Endothelial cell of umbilical vein (primary cell): Measurements from ENCODE around the gene AP1M1. TPM values are rescaled to one million over a fixed set of nuclear protein-coding genes. Genes with fewer than 3 reads are reported as not detected.

Experiments used
- BruUV-seq: library from RNA; stranded (reverse); fragments of 400-500 nt; replicated peaks from 2 replicates; lab custom pipeline; 2021; lab: Mats Ljungman, UMichigan
- CTCF ChIA-PET: fragments of 300-600, 350-600 bp; sonication (Branson Sonifier 250); formaldehyde crosslinking; loops from one replicate; lab custom pipeline; 2021; ENCODE audit warnings: antibody characterized with exemption, inconsistent platforms; lab: Charles Lee
- POLR2A ChIA-PET: fragments of 300-600, 350-600 bp; sonication (Branson Sonifier 250); formaldehyde crosslinking; loops from one replicate; lab custom pipeline; 2021; ENCODE audit warnings: antibody characterized with exemption, inconsistent platforms; lab: Charles Lee
- DNase-seq: peaks from one replicate; pipeline ENCODE4 v3.0.0-alpha.2; 2011; ENCODE audit warnings: low read depth, low spot score
- FAIRE-seq: peaks from 2 replicates; lab custom pipeline; 2011; peaks lifted over from hg19 to GRCh38; lab: Jason Lieb, UNC
- H2AFZ ChIP-seq: 2 replicates; pipeline ENCODE4 v1.6.0; 2012; ENCODE audit warnings: low read depth, low read length, control low read depth, inconsistent platforms
- H3K27ac ChIP-seq: 2 replicates; pipeline ENCODE4 v1.5.1; 2011; ENCODE audit warnings: low read depth, mild to moderate bottlenecking, control low read depth, low read length, moderate library complexity; ENCODE audit not compliant: insufficient read depth
- H3K27me3 ChIP-seq, 2 experiments: 2 replicates each; pipeline versions ENCODE4 v1.6.0 to v1.6.1; 2011; ENCODE audit warnings: low read length in 2 of 2, mixed read lengths in 1 of 2; ENCODE audit not compliant: control insufficient read depth in 2 of 2, insufficient read depth in 2 of 2
- H3K36me3 ChIP-seq, 2 experiments: 2 replicates in 1 of 2; 3 replicates in 1 of 2; pipeline ENCODE4 v1.5.1; 2011; ENCODE audit warnings: low read length in 2 of 2, mild to moderate bottlenecking in 1 of 2, moderate library complexity in 1 of 2; ENCODE audit not compliant: control insufficient read depth in 2 of 2, insufficient read depth in 2 of 2; ENCODE audit errors: extremely low read depth in 1 of 2
- H3K4me1 ChIP-seq: 3 replicates; pipeline ENCODE4 v1.5.1; 2011; ENCODE audit warnings: mild to moderate bottlenecking, low read length; ENCODE audit not compliant: control insufficient read depth, insufficient read depth; ENCODE audit errors: extremely low read depth
- H3K4me2 ChIP-seq: 2 replicates; pipeline ENCODE4 v1.6.1; 2011; ENCODE audit warnings: low read length, control low read depth, mixed read lengths; ENCODE audit not compliant: insufficient read depth
- H3K4me3 ChIP-seq, 3 experiments: fragments of 200-600 bp in 1 of 3; sonication (generic), shearing (Covaris generic) in 1 of 3; replicated peaks in 1 of 3; 2 replicates each; pipeline ENCODE4 v1.5.1; 2011 to 2016; ENCODE audit warnings: control low read depth in 3 of 3, low read length in 3 of 3, mild to moderate bottlenecking in 2 of 3, inconsistent platforms in 1 of 3, low read depth in 1 of 3, moderate library complexity in 1 of 3; ENCODE audit not compliant: insufficient read depth in 1 of 3
- H3K79me2 ChIP-seq: 2 replicates; pipeline ENCODE4 v1.6.0; 2012; ENCODE audit warnings: low read length, inconsistent platforms; ENCODE audit not compliant: control insufficient read depth, insufficient read depth
- H3K9ac ChIP-seq: replicated peaks from 2 replicates; pipeline ENCODE3; 2011; ENCODE audit warnings: low read length, control low read depth; ENCODE audit not compliant: insufficient read depth; ENCODE audit errors: extremely low read depth
- H3K9me1 ChIP-seq: replicated peaks from 3 replicates; pipeline ENCODE4 v1.6.0; 2011; ENCODE audit warnings: mild to moderate bottlenecking, low read length; ENCODE audit not compliant: control insufficient read depth, insufficient read depth; ENCODE audit errors: extremely low read depth
- H3K9me3 ChIP-seq: replicated peaks from 2 replicates; pipeline ENCODE4 v1.5.1; 2012; ENCODE audit warnings: low read length, inconsistent platforms; ENCODE audit not compliant: control insufficient read depth, insufficient read depth
- H4K20me1 ChIP-seq: replicated peaks from 2 replicates; pipeline ENCODE3; 2011; ENCODE audit warnings: mild to moderate bottlenecking, low read length; ENCODE audit not compliant: control insufficient read depth, insufficient read depth; ENCODE audit errors: extremely low read depth
- EZH2 ChIP-seq: IDR thresholded peaks from 2 replicates; pipeline ENCODE4 v1.6.1; 2012; ENCODE audit warnings: borderline replicate concordance, low read depth, mild to moderate bottlenecking, moderate library complexity, low read length, inconsistent platforms; ENCODE audit not compliant: severe bottlenecking
- FOS ChIP-seq: IDR thresholded peaks from 2 replicates; pipeline ENCODE4 v1.6.1; 2011; ENCODE audit warnings: mild to moderate bottlenecking, low read length, moderate library complexity, borderline replicate concordance; ENCODE audit not compliant: insufficient read depth
- GATA2 ChIP-seq: IDR thresholded peaks from 2 replicates; pipeline ENCODE4 v1.7.0; 2011; ENCODE audit warnings: low read depth, mild to moderate bottlenecking, moderate library complexity, mixed read lengths, low read length; ENCODE audit not compliant: insufficient read length, insufficient read depth
- JUN ChIP-seq: IDR thresholded peaks from 2 replicates; pipeline ENCODE4 v1.6.1; 2011; ENCODE audit warnings: borderline replicate concordance, low read depth; ENCODE audit not compliant: insufficient read length, insufficient read depth
- MYC ChIP-seq: IDR thresholded peaks from one replicate; pipeline ENCODE4 v1.6.1; 2011; ENCODE audit warnings: mild to moderate bottlenecking, low read depth, low read length
- POLR2A ChIP-seq: IDR thresholded peaks from 2 replicates; pipeline ENCODE4 v1.6.1; 2012; ENCODE audit warnings: low read depth, mild to moderate bottlenecking, control low read depth, low read length
- POLR2AphosphoS5 ChIP-seq: IDR thresholded peaks from 2 replicates; pipeline ENCODE4 v1.6.1; 2012; ENCODE audit warnings: low read depth, mild to moderate bottlenecking, control low read depth, low read length, moderate library complexity; ENCODE audit not compliant: insufficient read depth
- dilution Hi-C: fragments of 300-500 bp; cut with MboI; formaldehyde crosslinking; loops from one replicate; pipeline ENCODE4 v1.15.0; 2019; ENCODE audit warnings: low sequenced_read_pairs; ENCODE audit not compliant: extremely low pct_ligation_motif_present
- intact Hi-C: fragments of 100-400 bp; cut with micrococcal nuclease; formaldehyde crosslinking; loops from one replicate; pipeline ENCODE4 v1.10.0; 2022
- polyA plus RNA-seq, 4 experiments: library from polyadenylated mRNA; depleted of rRNA in 3 of 4; stranded (reverse) in 3 of 4; unstranded in 1 of 4; fragments of >200 nt; gene quantifications; 2 replicates each; pipeline versions ENCODE4 v1.2.1 to v1.2.3, GENCODE V29; 2011 to 2012; ENCODE audit warnings: missing spikeins in 1 of 4
- total RNA-seq: library from RNA; stranded (reverse); gene quantifications from 2 replicates; pipeline ENCODE4 v1.2.3, GENCODE V29; 2021
- TF ChIP-seq, protein P1 (sequence below), 2 donors: IDR thresholded peaks; 1 replicate in 1 of 2; 2 replicates in 1 of 2; pipeline ENCODE4 v1.5.1; 2011; ENCODE audit warnings: low read length in 2 of 2, mild to moderate bottlenecking in 2 of 2, moderate library complexity in 2 of 2, control low read depth in 1 of 2, inconsistent platforms in 1 of 2, low read depth in 1 of 2; ENCODE audit not compliant: insufficient read depth in 1 of 2; ENCODE audit errors: extremely low read depth in 1 of 2
- TF ChIP-seq, protein P2 (sequence below): IDR thresholded peaks from 2 replicates; pipeline ENCODE4 v1.6.1; 2011; ENCODE audit not compliant: insufficient read depth, insufficient read length

Gene AP1M1
- total and polyA plus RNA-seq, 2 donors (not counting 3 experiments of a cell fraction or from before 2014, with no cell fraction given), result 99.3 to 129 TPM

DNA sequence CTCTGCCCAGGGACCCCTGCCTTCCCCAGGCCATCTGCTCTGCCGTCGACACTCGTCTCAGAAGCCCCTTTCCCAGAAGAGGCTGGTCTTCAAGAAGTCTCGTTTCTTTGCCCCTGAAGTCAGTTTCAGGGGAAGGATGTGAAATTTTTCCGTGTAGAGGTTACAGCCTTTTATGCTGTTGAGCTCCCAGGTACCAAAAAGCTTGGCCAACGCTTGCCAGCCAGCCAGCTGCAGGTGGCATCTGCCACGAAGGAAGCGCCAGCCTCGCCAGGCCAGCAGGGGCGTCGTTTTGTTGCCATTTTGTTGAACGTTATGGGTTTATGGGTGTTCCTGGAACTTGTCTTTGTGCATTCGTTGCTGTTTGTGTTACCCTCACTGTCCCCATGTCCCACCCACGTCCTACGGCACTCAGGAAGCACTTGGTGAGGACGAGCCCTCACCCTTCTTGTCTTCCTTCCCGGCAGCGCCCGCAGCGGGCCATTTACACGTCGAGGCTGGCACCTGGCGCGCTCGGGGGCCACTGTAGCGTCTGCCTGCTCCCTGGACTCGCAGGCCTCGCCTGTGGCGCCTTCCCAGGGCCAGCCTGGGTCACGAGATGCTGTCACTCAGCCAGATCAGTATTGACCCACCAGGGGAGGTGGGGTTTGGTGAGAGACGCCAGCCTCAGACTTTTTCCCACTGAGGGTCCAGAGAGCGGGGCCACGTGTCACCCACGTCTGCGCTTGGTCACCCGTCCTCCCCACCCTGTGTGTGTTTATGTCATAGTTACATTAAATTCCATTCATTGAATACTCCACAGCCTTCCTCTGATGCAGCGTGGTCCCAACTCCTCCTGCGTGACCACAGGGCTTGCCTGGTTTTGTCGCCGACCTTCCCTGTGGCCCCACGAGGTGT, 37.1 kb downstream of the AP1M1 start:
- TF ChIP-seq MYC (no peak), GATA2 (no peak), POLR2A (no peak), EZH2 (no peak), FOS (no peak), POLR2AphosphoS5 (no peak), JUN (no peak)
- TF ChIP-seq, protein P1, sequence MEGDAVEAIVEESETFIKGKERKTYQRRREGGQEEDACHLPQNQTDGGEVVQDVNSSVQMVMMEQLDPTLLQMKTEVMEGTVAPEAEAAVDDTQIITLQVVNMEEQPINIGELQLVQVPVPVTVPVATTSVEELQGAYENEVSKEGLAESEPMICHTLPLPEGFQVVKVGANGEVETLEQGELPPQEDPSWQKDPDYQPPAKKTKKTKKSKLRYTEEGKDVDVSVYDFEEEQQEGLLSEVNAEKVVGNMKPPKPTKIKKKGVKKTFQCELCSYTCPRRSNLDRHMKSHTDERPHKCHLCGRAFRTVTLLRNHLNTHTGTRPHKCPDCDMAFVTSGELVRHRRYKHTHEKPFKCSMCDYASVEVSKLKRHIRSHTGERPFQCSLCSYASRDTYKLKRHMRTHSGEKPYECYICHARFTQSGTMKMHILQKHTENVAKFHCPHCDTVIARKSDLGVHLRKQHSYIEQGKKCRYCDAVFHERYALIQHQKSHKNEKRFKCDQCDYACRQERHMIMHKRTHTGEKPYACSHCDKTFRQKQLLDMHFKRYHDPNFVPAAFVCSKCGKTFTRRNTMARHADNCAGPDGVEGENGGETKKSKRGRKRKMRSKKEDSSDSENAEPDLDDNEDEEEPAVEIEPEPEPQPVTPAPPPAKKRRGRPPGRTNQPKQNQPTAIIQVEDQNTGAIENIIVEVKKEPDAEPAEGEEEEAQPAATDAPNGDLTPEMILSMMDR (IDR thresholded peaks at IDR 0.05; ENCODE audit: extremely low read depth in 1 of 2, insufficient read depth in 1 of 2, low read depth in 1 of 2, low read length in 2 of 2), result no peak
- TF ChIP-seq, protein P2, sequence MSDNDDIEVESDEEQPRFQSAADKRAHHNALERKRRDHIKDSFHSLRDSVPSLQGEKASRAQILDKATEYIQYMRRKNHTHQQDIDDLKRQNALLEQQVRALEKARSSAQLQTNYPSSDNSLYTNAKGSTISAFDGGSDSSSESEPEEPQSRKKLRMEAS, result no peak
- no peaks in the 10 kb centered on the region for H3K4me1 ChIP-seq
- H3K9me3 ChIP-seq, result no peaks in the 10 kb centered on the region
- TSS peak; percentile 46 for BruUV-seq
- CTCF ChIA-PET, result no interaction called here
- no peaks in the 10 kb centered on the region for H3K9me1 ChIP-seq
- FAIRE-seq (no peak), DNase-seq (no peak)
- intact Hi-C loops, result no loop called here
- dilution Hi-C loops, result no loop called here
- H3K27me3 ChIP-seq, result no peaks in the 10 kb centered on the region
- H2AFZ ChIP-seq, result no peak overlapping the region
- H3K36me3 ChIP-seq, result peaks cover 12 to 40% of the 10 kb centered on the region in 2 experiments
- H3K79me2 ChIP-seq, result no peaks in the 10 kb centered on the region
- H3K4me2 ChIP-seq, result no peak overlapping the region
- no peak overlapping the region for H3K9ac ChIP-seq
- H3K27ac ChIP-seq, result no peak overlapping the region
- POLR2A ChIA-PET, result no interaction called here
- H3K4me3 ChIP-seq, result no peak overlapping the region
- no peaks in the 10 kb centered on the region for H4K20me1 ChIP-seq
